ENCODE data around the gene TMEM150A.
"Not testable (repeated sequence)": the region's sequence is repeated elsewhere in the genome, so short reads cannot be mapped to it uniquely, and the experiment has no call there.

The TMEM150A gene

DNA sequence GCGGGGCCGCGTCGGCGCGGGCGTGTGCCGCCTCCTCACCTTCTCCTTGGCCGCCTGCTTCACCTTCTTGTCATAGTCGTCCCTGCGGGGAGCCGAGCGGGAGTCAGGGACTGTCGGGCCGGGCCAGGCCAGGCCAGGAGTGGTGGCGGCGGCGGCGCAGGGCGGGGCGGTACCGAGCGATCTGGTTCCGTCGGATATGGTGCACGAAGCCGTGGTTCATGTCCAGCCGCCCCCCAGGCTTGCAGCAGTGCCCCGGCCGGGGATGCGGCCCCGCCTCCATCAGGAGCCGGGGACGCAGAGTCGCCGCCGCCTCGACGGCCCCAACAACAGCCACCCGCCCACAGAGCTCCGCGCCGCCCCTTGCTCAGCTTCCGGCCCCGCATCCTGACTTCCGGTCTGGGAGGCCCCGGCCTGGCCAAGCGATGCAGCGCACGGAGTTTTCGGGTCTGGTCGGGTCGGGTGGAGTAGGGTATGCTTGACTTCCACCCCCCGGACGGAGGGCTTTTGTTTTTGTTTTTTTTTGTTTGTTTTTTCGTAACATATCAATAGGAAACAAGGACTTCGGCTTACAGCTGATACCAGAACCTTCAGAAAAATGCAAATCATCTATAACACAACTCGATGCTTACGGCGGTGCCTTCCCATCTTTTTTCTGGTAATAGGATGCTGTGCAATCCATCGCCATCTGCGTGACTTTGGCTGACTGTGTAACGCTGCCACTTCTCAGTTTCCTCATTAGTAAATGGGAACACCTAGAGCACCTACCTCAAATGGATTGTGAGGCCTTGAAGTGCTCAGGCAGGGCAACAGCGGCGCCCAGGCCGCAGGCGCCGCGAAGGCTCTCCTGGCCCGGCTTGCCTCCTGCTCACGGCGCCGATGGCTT lies 9.4 kb upstream of the TMEM150A start, which contains the start of gene C2orf68:
C2orf68 (minus strand) TSS at position 362 of the 883 bp plus-strand sequence; CDS start at position 280, 82 bp downstream.
- DNase-seq = peak; percentile 82

DNA sequence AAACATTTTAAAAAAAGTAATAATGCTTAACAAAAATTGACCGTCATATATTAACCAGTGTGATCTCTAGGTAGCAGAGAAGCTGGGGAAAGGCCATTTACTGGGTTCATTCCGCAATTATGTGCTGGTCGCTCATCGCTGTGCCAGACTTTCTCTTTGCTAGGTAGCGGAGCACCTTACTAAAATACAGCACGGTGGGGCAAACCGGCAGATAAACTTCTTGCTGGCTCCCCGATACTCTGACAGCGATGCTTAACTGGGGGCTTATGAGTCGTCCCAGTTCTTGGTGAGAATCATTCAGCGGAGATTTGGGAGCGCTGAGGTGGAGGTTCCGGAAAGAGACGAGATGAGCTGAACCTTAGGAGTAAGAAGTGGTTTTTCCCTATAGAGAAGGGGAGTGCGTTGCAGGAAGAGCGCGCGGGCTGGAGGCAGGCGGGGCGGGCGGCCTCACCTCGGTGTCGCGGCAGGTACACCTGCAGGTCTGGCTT lies 8.8 kb upstream of the TMEM150A start:
- no peak for DNase-seq

DNA sequence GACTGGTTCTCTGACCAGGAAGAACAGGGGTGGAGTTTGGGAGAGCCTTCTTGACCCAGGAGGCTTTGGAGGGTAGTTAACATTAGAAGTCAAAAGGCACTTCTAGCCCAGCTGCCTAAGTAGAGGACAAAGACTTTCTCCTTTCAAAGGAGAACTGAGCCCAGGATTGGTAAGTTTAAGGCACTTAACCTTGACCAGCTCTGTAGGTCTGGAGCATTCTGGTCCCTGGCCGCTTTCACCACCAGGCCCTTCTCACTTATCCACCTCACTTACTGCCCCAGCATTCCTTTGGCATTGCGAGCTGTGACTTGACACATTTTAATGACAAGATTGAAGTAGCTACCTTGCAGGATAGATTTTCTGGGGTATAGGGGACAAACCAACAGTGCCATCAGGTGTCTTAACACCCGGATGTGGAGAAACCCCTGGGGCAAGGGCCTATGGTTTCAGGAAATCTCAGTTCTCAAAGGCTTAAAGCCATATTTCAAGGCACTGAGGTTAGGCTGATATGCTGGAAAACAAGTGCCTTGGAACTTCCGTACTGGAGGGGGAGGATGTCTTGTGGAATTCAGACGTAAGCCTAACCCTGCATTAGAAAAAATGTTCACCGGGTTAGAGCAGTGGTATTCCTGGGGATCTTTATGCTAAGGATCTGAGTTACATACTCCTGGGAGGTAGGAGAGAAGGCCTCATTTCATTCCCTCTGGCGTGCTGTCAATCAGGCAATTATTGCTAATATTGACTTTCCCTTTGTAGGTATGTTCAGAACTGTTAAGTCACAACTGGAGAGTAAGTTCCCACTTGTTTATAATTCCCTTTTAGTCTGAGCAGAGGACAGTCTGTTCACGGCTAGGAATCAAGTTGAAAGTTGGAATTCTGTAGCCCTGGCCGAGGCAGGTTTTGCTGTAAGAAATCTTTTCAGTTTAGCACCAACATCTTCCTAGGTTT lies 5.0 kb upstream of the TMEM150A start:
- no peak for DNase-seq

DNA sequence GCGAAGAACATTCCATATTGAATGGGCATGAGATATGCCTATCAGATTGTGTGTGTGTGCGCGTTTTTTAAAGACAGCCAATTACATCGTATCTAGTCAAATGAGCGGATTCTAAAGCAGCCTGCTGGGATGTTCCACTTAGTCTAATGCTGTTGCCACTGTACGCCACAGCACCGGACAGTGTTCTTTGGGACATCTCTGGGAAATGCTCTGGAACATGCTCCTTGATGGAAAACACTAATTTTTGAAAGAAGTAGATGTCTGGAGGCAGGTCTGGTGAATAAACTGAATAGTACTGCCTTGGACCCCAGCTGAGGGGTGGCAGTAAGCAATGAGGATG lies 3.6 kb upstream of the TMEM150A start:
- DNase-seq = no peak

DNA sequence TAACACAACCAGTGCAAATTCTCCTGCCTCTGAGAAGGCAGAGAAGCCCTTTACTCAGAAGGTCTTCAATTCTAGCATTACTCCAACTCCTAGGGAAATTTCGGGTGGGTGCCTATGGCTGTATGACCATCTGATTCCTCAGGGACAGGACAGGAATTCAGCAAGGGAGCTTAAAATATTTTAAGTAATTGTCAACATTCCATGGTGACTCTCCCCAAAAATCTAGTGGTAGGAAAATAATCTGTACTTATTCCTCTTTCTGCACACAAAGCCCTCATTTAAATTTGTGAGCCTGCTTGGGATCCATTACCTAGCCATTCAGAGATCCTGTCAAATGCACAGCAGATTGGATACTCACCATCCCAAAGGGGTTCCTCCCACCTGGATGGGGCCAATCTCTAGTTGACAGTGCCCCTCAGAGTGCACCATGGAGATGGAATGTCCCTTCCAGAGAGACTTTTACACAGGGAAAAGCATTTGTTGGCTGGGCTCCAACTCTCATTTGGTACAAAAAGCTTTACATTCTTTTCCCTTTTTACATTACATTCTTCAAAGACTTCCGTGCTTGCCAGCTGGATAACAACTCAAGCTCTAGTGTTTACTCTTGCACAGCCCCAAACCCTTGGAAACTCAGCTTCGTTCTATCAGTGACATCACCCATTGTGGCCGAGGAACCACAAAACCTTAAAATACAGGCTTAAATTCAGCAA lies 3.1 kb upstream of the TMEM150A start:
- no peak for DNase-seq

DNA sequence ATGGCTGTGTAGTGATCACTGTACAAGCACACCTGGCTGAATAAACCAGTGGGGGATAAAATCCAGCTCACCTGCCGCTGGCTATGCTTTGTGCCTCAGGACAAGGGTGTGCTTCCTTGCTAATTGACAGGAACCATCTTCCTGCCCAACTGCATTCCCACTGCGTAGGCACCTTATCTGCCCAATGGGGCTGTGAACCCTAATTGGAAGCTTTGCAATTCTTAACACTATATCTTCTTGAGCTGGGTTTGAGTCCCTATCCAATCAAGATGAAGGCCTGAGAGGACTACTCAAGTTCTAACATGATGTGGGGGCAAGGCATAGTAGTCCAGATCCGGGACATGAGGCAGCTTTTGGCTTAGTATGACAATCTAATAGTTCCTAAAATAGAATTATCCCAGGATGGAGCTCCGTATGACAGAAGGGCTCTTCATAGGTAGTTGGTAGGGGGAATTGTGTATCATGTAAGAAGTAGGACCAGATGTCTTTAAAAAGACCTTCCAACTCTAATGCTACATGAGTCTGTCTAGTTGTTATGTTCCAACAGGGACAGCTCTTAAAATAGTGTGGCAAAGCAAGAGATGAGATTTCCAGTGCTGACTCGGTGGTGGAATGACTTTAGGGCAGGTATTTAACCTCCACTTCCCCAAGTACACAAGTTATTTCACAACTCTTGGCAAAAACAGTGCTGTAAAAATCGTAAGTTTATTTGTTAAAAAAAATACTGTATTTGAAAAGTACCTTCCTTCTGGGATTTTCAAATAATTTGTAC lies 2.3 kb upstream of the TMEM150A start:
- no peak for DNase-seq

DNA sequence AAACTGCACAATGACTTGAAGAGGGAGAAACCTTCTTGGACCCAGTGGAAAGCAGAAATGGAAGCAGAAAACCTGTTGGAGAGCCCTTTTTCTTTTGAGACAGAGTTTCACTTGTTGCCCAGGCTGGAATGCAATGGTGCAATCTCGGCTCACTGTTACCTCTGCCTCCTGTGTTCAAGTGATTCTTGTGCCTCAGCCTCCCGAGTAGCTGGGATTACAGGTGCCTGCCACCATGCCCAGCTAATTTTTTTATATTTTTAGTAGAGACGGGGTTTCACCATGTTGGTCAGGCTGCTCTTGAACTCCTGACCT lies 1.6 kb upstream of the TMEM150A start:
- DNase-seq = not testable (repeated sequence)

DNA sequence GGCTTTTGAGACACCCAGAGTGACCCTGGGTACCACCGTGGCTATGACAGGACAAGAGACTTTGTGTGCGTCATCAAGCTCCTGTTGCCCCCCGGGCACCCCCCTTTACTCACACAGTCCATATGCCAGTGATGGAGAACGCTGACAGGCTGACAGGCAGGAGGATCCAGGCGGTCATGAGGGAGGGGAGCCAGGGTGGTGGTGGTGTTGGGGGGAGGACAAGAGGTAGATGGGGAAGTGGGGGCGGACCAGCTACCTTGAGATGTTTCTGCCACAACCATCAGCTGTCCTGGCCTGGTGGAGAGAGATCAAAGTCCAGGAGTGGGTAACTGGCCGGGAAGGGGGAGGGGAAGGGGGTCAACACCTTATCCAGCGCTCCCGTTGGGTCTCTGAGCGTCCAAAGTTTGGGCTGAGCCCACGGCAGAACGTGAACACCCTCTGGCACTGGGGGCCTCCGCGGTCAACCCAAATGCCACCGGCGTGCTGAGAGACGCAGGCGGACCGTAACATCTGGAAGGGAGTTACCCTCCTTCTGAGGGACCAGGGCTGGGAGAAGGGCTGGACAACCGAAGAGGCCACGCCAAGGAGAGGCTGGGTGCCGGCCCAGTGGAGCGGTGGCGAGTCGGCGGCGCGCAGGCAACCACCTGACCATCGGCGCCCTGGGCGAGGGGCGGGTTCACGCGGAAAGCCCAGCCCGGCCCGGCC lies 575 bp downstream of the TMEM150A start:
- DNase-seq = no peak

DNA sequence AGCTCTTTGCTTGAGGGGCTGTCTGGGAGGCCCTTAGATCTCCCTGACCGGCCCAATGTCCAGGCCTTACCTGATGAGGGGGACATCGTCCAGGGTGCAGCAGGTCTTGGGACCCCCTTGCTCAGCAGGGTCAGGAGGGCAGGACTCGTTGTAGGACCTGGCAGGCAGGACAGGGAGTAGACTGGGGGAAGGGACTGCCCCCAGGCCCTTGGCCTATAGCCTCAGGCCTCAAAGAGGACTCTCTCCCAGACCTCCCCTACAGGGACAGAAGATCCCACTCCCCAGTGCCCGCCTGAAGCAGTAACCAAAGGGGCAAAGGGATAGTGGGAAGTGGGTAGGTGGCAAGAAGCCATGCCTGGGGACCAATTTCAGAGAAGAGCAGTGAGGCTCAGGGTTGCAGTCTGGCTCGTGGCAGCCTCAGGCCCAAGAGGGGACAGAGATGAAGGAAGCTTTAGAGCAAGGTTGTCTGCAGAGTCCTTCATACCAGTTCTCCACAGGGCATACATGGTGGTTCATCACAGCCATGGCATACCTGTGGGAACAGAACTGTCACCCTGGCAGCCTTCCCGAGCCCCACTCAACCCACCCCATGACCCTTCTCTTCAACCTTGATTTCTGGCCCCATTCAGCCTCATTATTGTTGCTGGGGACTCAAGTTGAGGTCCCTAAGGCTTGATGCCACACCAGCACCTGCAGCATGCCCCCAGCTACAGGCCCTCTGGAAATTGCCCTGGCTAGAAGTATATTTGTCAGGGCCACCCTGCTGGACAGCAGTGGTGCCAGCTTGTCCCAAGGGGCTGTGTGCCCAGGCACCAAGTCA lies 1.3 kb downstream of the TMEM150A start:
- no peak for DNase-seq

DNA sequence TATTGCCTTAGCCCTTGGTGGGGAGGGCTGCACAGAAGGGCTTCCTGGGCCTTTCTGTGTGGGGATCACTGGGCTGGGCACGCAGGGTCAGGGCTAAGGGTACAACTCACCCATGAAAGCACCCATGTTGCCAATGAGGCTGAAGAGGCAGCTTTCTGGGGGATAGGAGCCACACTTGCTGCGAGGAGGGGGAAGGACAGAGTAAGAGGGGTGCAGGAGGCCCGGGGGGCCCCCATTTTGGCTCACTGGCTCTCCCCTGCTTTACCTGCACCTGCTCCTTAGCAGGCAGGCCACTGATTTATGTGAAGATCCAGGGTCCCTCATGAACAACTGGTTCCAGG lies 2.3 kb downstream of the TMEM150A start:
- no peak for DNase-seq

DNA sequence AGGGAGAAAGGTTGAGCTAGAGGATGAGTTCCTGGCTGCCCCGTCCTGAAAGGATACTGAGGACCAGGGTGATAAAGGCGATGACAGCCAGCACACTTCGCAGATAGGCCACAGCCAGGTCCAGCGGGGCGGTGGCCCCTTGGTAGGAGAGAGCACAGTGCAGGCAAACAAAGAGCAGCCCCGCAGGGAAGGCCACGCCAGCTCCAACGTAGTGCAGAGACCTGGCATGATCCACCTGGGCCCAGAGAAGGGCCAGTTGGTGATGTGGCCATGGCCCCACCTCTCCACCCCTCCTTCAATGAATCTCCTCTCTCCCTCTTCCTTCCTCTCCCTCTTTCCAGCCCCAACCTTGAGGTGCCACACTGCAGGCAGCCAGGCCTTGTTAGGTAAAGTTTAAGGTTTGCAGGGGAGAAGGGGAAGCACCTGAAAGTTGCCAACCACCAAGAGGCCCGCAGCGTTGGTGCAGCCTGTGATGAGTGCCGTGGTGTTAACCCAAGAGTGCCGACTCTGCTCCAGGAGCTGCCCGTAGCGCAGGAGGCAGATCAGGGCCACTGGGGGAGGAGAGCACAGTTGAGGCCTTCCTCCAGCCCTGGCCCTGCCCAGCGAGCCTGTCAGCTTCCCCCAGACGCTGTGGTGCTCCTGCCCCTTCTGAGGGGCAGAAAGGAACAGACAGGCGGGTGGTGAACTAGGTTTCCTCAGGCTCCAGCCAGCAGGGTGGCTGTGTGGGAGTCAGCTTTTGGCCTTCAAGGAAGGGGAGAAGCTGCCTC lies 2.8 kb downstream of the TMEM150A start:
- no peak for DNase-seq

DNA sequence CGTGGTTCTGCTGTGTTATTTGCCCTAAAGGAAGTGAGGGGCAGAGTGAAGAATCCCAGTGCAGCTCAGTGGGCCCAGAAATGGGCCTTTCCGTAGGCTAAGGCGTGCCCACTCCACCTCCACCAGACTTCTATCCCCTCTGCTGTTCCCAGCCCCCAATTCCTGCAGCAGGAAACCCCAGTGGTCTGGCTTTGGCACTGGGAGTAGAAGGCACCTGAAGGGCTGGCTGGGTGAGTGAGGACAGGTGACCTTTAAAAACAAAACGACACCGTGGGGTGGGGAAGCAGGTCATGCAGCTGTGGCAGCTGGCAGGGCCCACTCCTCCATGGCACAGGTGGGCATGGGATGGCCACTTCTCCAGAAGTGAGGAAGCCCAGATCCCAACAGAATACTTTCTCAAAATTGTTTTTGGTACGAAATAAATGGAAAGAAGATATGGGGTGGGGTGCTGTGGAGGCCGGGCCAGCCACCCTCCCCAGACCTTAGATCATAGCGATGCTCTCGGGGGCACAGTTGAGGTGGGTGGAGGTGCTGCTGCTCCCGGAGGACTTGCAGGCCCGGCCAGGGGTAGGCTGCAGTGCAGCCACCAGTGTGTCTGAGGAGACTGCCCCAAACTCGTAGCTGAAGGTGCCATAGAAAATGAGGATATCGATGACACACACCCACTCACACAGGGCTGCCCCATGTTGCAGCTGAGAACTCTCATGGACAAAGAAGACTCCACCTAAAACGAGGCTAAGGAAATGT lies 3.7 kb downstream of the TMEM150A start:
- DNase-seq = no peak

DNA sequence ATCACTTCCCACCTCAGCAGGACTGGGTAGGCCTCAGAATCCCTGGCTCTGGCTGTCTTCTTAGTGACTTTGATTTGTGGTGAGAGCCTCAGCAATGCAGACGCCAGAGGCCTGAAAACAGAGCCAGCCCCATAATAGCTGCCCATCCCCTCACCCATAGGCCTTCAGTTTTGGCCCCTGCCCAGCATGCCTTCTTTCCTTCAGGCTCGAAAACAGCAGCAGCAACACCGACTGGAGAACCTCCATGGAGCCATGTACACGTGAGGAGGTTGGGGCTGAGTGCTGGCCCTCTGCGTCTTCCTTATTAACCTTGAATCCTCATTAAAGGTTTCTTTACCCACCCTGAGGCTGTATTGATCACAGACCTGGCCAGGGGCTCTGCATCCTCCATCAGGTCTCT lies 5.3 kb downstream of the TMEM150A start:
- no peak for DNase-seq

DNA sequence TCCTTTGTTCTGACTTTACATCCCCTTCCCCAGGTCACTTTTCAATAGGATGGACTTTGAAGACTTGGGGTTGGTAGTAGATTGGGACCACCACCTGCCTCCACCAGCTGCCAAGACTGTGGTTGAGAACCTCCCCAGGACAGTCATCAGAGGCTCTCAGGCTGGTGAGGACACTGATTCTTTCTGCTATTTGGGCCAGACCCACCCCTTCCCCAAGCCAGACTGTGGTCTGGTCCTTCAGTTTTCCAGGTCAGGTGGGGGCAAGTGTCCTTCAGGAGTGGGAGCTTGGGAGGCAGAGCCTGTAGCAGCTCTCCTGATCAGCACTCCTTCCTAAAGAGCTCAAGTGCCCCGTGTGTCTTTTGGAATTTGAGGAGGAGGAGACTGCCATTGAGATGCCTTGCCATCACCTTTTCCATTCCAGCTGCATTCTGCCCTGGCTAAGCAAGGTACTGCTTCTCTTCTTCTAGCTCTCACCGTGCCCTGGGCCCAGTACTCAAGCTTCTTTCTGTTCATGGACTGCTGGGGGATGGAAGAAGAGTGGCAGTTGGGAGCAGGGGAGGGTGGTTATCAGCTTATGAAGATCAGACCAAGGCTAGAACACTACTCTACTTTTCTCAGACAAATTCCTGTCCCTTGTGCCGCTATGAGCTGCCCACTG lies 5.9 kb downstream of the TMEM150A start:
- no peak for DNase-seq

DNA sequence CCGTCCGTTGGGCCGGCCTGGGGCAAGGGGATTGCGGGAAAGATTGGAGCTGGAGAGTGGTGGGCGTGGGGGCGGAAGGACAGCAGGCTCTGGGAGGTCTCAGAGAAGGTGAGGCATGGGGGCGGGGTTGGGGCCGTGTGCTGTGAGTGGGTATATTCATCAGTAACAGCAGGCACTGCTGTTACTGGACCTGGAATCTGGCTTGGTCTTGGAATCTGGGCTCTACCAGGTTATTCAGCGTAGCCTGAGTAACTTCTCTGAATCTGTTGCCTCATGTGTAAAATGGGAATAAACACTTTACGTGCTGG lies 6.5 kb downstream of the TMEM150A start:
- no peak for DNase-seq

DNA sequence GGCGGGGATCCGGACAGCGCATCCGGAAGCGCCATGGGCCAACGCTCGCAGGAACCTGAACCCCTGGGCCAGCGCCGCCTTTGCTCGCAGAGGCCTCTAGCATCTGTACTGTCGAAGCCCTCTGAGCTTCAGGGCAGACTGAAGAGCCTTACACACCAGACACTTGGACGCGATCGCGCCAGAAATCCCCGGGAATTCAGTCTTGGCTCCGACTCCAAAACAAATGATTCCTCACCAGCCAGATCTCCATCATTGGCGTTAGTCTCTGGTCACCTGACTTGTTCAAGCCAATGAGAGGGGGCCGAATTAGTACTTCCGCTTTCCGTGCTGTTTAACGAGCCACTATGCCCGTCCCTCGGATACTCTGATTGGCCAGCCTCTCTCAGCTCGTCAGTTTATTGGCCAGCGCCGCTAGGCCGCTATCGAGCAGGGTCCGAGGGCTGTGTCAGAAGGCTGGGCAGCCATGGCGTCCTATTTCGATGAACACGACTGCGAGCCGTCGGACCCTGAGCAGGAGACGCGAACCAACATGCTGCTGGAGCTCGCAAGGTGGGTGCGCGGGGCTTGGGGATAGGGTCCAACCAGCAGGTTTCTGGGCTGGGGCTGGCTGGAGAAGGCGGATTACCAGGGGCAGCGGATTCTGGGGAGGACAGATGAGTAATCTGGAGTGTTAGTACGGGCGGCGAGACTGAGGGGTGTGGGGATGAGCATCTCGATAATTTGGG lies 7.0 kb downstream of the TMEM150A start, which contains the start of gene RNF181:
RNF181 (plus strand) TSS at position 445 of the 725 bp plus-strand sequence; CDS start at position 464, 19 bp downstream.
- peak; percentile 80 for DNase-seq

DNA sequence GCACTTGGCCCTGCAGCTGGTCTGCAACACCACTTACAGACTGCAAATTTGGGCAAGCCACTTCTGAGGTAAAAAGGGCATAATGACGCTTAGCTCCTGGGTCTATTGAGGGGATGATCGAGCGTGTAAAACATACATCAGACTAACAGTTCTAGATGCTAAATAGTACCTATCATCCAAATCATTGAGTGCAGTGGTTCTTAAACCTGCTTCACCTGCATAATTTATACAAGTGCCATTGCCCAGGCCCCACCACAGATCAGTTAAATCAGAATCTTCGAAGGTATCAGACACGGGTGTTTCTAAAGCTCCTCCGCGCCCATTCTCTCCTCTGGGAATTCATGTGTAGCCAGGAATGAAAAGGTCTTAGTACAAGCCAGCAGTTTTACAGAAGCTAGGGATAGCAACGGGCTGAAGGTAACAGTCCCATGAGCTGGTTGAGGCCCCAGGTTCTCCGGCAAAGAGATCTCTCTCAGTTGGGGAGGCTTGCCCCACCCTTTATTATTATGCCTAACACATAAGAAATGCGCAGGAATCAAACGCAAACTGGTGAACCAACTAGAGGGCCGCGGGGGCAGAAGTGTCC lies 7.7 kb downstream of the TMEM150A start:
- no peak for DNase-seq

DNA sequence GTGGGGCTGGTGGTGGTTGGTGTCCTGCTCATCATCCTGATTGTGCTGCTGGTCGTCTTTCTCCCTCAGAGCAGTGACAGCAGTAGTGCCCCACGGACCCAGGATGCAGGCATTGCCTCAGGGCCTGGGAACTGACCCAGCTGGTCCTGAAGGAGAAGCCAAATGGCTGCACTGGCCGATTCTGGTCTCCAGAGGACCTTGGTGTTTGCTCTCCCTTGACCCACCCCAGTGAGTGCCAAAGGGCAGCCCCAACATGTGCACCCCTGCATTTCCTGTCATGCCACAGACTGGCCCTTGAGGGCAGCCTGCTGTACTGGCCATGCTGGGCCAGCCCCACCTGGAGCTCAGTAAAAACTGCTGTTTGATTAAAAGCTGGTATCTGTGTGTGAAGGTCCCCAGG lies 9.5 kb downstream of the TMEM150A start:
- no peak for DNase-seq

Data from stimulated activated CD4-positive, alpha-beta T cell treated with anti-CD3 and anti-CD28 coated beads, Interleukin-12 subunit alpha, Interleukin-12 subunit beta, amount 100 ng/mL, for 4 hours (primary cell).